M059J (cell line): ENCODE measurements around the gene ABITRAM. TPM values are rescaled to one million over a fixed set of nuclear protein-coding genes. Genes with fewer than 3 reads are reported as not detected.
"Not testable (repeated sequence)": the region's sequence is repeated elsewhere in the genome, so short reads cannot be mapped to it uniquely, and the experiment has no call there.

ENCODE experiments used
- DNase-seq: peaks from one replicate; pipeline ENCODE4 v3.0.0-alpha.2; 2012; ENCODE audit warnings: low read depth
- total RNA-seq: library from RNA; depleted of rRNA; stranded (reverse); fragments of >200 nt; shearing (Covaris generic); gene quantifications from 2 replicates; pipeline ENCODE4 v1.2.3, GENCODE V29; 2014

The ABITRAM gene
- total RNA-seq, 1 experiment from 2014 or later: 11.8 TPM

DNA sequence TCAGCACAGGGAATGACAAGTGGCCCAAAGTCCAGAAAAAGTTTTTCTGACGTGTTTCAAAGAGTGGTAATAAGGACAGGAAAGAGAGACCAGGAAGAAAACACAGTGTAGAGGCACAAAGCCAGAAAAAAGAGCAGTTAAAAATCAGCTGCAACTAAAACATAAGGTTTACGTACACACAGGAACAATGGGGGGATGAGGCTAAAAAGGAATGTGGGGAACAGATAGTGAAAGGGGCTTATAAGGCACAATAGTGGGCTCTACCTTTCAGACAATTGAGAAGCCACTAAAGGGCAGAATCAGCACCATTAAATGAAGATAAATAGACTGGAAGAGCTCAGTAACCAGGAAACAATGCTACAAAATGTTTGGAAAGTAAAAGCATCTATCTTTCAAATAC is 5.8 kb upstream of the ABITRAM start:
- DNase-seq: no peak

DNA sequence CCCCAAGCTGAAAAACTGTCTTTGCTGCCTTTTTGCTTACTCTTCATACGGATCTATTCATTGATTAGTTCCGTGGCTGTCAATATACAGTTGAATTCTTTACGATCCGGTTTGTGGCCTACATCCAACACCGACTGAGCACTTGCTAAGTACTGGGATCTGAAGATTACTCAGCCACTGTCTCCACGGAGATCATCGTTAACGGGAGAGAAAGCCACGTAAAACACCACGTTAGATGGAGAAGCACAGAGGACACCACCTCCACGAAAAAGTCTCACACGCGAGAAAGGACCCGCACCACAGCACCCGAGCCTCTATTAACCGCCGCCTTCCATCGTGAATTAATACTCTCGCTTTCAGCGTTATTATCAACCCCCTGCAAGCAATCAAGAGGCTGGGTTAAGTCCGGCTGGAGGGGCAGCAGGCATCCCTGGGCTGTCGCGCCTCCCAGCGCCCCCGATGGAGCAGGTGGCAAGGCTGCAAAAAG is 926 bp upstream of the ABITRAM start:
- peak; percentile 30 for DNase-seq

DNA sequence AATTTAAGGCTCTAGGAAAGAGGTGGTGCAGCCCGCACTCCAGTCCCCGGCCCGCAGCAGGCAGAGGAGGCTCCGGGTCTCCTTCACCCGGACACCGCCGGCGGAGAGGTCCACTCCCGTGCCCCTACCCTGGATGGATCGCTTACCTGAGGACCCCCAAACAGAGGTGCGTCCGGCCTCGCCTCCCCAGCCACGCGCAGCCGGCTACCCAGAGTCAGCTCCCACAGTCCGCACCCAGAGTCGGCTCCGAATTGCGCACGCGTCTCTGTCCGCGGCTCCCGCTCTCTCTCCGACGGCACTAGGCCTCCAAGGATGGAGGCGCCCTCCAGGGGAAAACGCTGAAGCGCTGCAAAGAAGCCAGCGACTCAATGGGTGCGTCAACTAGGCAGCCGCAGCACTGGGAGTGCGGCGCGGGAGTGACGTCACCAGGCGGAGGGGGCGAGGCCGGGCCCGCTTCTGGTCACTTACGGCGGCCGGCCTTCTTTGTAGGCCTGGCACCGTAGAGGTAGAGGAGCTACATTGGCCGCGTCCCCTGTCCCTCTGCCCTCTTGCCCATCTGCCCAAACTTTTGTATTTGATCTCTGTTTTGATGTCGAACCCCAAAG is 380 bp upstream of the ABITRAM start, which contains the start of gene ELP1:
Gene ELP1 (minus strand): TSS at position 407 of the 605 bp plus-strand sequence. CDS start 2,978 bp downstream, outside the sequence.
- DNase-seq: peak; percentile 96

DNA sequence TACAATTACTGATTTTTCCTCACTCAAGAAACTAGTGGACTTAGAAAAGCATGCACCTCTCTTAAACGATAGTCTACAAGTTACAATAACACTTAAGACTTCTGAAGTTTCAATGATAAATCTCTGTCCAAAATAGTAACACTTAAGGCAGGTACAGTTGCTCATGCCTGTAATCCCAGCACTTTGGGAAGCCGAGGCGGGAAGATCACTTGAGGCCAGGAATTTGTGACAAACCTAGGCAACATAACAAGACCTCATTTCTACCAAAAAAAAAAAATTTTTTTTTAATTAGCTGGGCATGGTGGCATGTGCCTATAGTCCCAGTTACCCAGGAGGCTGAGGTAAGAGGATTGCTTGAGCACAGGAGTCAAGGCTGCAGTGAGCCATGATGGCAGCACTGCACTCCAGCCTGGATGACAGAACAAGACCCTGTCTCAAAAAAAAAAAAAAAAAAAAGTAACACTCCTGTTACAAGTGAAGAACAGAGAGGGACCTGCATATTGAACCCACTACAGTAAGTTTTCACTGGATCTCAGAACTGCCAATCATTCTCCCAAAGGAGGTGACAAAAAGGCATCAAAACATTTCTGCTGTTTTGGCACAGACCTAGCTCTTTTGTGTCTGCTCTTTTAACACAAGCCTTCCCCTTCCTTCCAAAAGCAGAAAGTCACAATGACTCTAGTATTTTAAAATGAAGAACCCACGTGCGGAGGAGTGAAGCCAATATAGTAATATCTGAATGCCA is 3.5 kb downstream of the ABITRAM start:
- peak; percentile 3 for DNase-seq

- no peak for DNase-seq
These were observed 5.8 kb downstream of the ABITRAM start for GRCh38 chr9:108939975-108940374.

DNA sequence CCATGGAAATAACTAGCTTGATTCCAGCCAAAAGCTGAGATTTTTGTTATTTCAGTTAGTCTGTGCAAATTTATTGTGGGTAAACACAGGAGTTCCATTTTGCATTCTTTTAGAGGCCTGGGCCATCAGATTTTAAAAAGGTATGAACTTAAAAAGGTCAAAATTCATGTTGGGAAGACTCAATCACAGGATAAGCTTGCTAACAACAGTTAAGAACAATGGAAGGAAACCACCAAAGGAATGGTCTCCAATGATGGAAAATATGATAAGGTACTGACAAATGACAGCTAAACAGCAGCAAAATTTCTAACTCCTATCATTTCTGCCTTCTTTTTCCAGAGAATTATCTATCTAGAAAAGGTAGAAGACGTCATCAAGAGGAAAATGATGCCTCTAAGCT is 16.0 kb downstream of the ABITRAM start:
- no peak for DNase-seq

GRCh38 chr9:108951578-108951977 is 17.4 kb downstream of the ABITRAM start:
- no peak for DNase-seq

DNA sequence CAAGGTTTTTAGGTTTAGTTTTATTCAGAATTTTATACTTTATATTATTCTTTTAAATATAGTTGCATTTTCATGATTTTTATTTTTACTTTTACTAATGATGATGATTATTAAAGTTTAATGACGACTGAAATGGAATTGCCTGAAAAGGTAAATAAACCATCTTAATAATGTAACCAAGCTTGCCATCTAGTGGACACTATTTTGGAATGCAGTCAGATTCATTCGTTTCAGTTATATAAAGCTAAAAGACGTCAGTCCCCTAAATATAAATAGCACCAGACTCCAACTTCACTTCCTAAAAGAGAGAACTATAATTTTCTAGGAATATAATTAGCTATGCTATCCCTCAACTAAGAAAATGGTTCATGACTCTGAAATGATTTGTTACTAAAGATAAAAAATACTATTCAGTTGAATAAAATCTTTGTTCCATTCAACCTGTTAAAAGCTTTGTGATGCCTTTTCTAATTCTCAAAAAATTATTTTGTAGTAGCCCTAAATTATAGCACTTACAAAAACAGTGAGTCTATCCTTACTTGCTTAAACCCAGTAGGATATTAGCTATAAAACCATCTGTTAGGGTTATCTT is 19.9 kb downstream of the ABITRAM start:
- DNase-seq: peak; percentile 35

DNA sequence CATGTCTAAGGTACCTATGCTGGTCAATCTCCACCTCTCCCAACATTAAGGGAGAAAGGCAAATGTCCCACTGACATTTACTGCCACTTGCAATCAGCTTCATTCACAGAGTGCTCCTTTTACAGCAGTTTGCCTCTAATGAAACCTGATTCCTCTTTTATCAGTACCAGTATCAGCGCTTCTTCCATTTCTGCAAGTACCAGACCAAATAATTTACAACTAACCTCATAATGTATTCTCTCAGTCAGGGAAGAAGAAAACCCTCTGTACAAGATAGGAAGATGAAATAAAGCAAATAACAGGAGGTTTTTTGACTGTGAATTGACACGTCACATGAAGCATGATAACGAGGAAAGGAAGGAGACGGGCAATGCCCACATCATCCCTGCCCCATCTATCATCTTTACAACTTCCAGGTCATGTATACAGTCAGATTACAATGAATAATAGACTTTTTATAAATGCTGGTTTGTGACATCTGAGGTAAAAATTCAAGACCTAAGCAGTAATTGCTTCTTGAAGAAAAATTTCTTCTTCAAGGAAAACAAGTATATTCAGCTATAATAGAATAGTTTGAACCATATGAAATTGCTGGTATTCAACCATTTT is 21.9 kb downstream of the ABITRAM start:
- DNase-seq: no peak

- no peak for DNase-seq
These were observed 22.4 kb downstream of the ABITRAM start for GRCh38 chr9:108956631-108957026.

GRCh38 chr9:108960331-108960730 is 26.1 kb downstream of the ABITRAM start:
- no peak for DNase-seq

DNA sequence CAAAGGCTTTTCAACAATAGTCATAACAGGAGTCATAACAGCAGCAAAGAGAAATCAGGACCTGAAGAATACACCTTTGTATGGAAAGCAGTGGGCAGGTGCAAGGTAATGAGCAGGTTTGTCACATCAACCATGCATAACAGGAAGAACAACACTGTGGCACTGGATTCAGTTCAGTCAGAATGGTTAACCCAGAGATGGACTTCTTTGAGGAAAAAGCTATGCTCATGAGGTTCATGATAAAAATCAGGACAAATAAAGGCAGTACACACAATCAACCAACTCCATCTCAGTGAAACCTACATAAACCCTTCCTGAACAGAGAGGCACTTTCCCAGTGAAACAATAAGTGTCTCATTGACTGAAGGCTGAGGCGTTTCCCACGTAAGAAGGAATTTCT is 27.0 kb downstream of the ABITRAM start:
- no peak for DNase-seq

GRCh38 chr9:108963459-108964143 is 29.4 kb downstream of the ABITRAM start:
- peak; percentile 5 for DNase-seq

DNA sequence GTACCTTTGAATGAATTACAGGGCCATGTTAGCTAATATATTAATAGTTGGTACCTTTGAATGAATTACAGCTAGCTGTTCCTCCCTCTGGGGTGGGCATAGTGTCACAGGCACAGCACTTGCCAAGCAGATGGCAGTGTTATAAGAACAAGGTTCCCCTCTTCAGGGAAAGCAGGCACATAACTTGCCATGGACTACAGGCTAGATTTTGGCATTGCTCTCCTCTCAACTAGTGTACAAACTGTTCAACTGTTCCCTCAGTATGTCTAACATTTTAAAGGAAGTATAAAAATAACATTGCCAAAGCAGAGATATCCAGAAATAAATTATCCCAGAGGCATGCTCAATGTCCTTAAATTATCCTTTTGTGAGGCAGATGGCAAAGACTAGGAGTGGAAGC is 33.7 kb downstream of the ABITRAM start:
- no peak for DNase-seq

GRCh38 chr9:108971392-108971791 is 37.2 kb downstream of the ABITRAM start:
- DNase-seq: not testable (repeated sequence)

- DNase-seq: no peak
These were observed 38.0 kb downstream of the ABITRAM start for GRCh38 chr9:108972186-108972585.

DNA sequence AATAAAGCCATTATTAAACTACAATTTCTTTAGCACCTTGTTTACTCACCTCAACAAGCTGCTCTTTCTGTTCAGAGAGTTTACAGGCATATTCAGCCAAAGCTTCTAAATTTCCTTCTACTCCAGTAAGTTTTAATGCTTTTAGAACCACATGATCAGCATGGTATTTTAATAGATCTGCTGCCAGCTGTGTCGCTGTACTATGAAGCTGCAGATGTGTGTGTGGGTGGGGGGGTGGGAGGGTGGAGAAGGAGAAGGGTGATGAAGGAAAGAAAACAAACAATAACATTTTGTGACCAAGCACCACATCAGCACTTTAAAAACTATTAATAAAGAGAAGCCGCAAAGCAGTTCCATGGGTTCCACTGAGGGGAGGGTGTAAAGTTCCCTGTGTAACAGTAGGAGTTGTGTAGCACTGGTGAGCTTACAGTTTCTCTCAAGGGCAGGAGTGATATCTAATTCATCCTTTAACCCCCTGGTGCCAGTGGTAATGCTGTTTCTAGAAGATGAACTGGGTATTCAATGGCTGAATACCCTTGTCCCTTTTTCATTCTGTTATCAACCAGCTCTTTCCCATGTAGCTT is 38.5 kb downstream of the ABITRAM start:
- no peak for DNase-seq

DNA sequence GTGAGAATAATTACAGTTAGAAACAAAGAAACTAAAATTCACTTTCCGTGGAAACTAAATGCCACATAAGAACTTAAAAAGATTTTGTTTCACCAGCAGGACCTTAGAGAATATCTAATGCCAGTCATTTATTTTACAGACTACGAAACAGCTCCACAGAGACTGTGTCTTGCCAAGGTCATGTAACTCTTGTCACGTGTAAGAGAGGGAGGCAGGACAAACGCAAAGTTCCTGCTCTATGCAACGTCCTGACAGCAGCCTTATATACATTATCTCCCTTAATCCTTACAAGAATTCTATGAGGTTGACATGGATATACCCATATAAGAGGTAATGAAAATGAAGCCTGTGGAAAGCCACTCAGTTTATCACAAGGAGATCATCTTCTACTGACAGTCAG is 39.7 kb downstream of the ABITRAM start:
- no peak for DNase-seq

- DNase-seq: no peak
These were observed 44.0 kb downstream of the ABITRAM start for GRCh38 chr9:108978205-108978604.

DNA sequence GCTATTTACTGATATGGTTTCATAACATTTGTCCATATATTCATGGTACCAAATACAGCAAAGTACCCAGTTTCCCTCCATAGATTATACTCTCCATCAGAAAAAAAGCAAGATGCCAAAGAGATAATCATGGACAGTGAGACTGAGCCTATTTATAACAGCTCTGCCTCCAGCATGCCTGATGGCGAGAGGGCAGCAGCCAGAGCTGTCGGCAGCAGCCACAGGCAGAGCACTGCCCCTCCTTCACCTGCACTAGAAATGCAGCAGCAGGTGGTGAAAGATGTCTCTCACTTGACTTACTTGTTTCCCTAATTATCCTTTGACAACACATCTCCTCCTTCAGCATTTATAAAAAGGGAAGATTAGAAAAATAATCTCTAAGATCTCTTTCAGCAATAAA is 46.7 kb downstream of the ABITRAM start:
- DNase-seq: no peak

DNA sequence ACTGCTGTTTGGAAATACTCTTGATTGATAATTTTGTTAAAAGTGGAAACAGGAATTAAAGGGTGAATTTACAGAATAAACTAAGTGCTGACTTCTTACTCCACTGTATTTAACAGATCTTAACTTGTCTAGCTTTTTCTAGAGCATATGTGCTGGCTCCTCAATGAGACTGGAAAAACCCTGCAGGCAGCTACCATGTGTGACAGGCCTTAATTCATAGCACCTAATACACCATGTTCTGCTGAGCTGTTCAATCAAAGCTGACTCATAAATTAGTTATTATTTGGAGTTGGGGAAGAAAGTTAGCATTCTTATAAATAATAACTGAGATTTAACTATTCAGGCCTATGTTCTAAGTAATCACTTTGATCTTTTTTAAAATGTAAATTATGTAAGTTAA is 49.7 kb downstream of the ABITRAM start:
- no peak for DNase-seq
